Cortex of kidney (tissue), 1 donor: Measurements from ENCODE around the gene EPN3.

ENCODE experiments used
- DNase-seq: peaks from one replicate; lab custom pipeline; 2025; lab: John Stamatoyannopoulos, UW

EPN3 gene

DNA sequence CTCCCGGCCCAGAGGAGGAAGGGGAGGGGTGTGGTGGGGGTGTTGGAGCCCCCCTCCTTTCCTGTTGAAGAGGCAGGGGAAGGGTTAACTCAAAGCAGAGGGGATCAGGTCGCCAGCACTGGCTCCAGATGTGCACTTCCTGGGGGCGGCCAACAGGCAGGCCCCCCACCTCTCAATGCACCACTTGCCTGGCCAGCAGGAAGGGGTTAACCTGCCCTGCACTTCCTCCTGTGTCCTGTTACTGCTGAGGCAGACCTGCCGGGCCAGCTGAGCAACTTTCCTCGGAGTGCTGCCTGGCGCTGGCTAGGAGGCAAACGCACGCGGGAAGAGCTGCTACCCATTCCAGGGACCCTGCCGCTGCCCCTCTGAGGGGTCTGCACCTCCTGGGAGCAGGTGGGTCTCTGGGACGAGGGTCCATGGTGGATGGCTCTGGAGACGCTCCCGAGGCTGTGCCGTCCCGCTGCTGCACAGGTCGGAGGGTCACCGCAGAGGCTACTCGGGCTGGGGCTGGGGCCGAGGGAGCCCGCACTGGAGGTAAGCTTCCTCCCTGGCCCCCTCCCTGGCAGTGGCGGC lies at the start of gene EPN3:
TSS of gene EPN3 (plus strand) at position 284 of the 573 bp plus-strand sequence. CDS start 3,822 bp downstream, outside the sequence.
- no peak for DNase-seq

DNA sequence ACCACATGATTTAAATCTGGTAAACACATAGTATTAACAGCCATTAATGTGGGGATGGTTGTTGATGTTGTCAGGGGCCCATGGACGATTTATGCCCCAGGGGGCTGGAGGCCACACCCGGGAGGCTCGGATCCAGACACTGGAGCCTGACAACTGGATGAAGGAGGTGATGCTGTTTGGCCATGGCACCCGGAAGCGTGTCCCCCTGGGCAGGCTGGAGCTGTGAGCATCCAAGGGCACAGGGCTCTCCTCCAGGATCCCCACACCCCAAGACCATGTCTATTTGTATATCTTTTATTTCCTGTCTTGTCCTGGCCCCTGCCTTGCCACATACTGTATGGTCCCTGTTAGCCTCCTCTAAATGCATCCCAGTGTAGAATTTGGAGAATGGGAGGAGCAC lies 49.3 kb upstream of the EPN3 start:
- DNase-seq = no peak

DNA sequence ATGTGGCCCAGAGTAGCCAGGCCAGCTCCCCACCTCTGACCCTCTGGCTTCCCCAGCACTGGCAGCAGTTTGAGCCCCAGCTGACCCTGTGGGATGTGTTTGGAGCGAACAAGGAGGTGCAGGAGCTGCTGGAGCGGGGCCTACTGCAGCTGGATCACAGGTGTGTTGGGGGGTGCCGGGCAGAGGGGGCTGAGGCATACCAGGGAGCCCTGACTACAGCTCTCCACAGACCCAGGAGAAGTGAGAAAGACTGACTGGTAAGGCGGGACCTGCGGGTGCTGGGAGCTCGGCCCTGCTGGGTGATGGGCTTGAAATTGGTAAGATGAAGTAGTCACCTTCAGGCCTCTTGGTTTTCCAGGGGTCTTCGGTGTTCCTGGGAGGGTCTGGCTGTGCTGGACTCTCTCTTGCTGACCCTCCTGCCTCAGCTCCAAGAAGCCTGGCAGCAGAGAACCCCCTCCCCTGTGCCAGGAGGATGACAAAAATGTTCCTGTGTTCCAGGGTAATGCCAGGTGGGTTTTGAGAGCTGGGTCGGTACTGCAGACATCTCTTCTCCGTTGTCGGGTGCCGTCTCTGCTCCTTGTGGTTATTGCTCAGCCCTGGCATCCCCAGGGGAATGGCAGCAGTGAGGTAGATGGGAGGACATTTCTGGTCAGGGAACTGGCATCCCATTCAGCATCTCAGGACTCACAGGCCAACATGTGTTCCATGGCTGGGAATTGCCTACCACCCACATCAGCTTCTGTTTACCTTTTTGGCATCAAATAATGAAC lies 48.0 kb upstream of the EPN3 start:
- DNase-seq = no peak

DNA sequence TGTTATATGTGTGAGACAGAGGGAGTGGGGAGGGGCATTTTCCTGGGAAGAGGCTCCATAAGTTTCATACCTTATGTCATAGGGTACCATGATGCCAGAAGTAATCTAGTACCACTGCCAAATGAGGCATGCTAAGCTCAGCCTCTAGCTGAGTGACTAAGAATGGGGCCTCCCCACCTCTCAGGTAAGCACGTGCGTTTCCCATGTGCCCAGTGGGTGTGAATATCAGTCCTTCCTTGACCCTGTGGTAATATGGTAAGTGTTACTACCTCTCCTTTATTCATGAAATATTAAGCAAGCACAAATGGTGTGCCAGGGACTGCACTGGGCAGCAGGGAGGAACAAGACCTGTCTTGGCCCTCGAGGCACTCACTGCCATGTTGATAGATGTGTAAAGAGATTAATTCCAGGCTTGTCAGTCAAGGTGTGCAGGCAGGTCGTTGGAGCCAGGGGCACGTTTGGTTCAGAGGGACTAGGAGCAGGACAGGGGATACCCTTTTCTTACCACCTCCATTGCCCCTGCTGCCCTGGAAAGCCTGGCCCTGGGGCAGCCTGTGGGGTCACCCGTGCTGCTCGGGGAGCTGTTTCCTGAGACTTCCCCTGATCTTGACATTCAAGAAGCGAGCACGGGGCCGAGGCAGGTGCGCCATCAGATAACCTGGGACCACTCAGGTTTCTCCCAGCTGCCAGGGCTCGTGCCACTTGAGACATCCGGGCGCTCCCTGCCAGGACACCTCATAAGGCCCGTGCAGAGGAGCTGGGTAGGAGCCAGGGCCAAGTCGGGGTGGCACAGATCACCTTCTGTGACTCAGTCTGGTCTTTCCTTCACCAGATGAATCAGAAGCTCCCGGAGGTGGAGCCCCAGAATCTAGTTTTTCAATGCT lies 45.1 kb upstream of the EPN3 start:
- no peak for DNase-seq

DNA sequence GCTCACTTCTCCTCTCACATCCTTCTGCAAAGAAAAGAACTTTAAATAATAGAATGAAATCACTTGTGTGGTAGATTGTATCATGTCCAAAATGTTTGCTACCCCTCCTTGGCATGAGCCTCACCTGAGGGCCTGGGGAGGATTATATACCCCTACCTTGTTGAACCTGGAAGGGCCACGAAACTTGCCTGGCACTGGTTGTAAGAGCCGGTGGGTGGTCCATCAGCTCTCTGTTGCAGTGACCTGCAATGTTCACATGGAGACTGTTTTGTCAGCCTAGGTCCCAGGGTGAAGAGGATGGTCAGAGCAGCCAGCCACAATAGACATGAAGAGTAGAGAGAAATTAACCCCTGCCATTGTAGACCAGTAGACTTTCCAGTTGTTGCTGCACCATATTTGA lies 43.7 kb upstream of the EPN3 start:
- DNase-seq = no peak

DNA sequence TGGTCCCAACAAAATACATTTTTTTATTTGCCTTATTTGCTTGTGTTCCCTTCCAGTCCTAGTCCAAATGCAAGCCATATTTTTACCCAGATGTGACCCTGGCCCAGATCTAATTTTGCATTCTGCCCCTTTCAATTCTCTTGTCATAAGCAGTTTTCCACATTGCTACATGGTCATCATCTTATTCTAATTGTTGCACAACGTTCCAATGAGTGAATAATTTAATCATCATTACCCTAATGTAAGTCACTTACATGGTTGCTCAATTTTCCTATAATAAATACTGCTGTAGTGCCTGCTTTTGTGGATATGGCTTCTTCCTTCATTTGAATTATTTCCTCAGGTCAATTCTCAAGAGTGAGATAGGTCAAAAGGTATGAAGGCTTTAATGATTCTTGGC lies 41.0 kb upstream of the EPN3 start:
- DNase-seq = no peak

DNA sequence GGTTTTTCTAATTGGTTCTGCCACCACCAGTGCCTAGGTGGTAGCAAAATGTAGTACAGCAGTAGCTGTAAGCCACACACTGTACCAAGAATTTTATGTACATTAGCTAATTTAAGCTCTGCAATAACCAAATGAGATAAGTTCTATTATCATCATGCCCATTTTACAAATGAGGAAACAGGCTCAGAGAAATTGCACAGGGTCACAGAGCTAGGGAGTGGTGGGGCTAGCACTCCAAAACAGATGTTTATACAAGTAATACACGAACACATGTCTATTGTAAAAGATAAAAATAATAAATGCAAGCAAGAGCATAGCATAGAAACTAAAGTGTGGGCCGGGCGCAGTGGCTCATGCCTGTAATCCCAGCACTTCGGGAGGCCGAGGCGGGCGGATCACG lies 40.3 kb upstream of the EPN3 start:
- DNase-seq = no peak

DNA sequence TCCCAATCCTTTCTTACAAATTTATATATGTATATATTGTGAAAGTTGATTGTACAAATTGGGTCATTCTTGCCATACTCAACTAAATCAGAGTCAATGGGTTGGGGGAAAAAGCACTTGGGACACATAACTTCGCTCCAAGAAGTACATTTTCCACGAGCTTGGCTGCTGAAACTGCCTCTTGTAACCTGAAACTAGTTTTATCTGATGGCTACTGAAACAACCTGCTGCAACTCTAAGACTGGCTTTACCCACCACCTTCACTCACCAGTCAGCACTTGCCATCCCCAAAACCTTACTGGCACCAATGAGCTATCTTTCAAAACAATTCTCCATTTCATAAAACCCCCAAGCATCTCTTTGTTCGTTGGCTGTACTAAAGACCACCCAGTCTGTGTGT lies 38.8 kb upstream of the EPN3 start:
- DNase-seq = no peak

DNA sequence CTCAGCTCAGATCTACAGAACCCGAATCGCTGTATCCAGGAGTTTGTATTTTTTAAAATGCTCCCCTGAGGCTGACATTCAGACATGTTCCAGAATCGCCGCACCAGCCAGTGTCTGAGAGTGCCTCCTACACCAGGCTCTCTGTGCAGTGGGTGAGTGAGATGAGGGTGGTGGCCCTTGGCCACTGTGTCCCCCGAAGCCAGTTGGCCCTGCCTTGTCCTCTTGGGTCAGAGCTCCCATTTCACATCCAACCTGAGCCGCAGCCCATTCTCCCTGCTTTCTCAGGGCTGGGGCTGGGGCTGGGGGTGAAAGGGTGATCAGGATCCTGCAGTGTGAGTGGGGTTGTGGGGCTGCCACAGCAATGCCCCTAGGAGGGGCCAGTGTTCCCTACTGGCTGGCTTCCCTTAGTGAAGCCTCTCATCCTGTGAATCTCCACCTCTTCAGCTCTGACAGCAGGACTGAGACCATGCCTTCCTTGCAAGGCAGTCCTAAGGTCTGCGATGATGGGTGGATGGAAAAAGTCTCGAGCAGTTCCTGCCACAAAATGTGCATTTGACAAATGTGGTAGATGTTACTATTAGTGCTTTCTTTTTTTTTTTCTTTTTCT lies 37.2 kb upstream of the EPN3 start:
- no peak for DNase-seq

DNA sequence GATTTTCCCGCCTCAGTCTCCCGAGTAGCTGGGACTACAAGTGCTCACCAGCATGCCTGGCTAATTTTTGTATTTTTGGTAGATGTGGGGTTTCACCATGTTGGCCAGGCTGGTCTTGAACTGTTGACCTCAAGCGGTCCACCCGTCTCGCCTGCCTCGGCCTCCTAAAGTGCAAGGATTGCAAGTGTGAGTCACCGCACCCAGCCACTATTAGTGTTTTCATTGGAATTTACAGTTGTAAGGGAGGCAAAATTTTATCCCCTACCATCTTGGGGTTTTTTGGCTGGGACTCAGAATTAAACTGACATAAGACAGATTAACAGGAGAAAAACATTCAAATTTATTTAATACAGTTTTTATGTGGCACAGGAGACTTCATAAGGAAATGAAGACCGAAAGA lies 36.6 kb upstream of the EPN3 start:
- no peak for DNase-seq

DNA sequence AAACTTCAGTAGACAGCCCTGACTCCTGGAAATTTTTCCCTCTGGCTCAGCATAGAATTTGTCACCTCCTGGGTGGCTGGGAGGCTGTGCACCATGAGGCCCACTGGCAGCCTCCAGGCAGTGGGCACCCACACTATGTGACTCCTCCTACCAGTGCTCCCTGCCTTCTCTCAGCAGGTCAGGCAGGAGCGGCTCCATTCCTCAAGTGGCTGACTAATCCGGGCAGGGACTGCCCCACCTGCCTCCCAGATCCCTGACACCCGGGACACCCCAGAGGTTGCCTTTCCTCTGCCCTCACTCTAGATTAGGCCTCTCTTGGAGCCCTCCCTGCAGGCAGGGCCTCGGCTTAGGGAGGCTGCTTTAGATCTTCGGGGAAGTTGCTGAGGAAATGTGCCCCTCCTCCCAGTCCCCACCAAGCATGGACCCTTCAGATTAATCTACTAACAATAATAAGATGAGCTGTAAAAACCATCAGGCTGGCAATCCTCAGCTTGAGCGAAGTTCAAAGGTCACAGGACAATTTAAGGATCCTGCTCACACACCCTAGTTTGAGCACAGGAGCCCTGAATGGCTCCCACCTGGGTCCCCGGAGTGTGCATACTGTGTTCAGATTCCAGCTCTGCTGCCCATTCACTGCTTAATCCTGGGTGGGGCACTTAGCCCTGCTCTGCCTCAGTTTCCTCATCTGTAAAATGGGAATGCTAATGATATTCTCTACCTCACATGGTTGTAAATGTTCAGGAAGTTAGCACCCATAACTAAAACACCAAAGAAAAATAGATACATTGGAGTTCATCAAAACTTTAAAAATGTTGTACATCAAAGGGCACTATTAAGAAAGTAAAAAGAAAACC lies 34.3 kb upstream of the EPN3 start:
- DNase-seq = no peak

DNA sequence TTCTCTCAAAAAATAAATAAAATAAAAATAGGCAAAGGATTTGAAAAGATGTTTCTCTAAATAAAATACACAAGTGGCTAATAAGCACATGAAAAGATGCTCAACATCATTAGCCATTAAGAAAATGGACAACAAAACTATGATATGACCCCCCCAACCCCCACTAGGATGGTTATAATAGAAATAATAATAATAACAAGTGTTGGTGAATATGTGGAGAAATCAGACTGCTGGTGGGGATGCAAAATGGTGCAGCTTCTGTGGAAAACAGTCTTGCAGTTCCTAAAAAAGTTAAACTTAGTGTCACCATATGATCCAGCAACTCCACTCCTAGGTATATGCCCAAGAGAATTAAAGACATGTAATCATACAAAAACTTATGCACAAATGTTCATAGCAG lies 33.3 kb upstream of the EPN3 start:
- DNase-seq = no peak

DNA sequence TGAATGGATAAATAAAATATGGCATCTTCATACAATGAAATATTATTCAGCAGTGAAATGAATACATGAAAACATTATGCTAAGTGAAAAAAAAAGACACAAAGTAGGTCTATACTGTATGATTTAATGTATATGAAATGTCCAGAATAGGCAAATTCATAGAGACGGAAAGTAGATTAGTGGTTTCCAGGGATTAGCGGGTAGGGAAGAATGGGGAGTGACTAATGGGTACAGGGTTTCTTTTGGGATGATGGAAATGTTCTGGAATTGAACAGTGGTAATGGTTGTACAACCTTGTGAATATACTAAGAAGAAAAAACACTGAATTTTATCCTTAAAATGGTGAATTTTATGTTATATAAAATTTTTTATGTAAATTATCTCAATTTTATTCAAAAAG lies 32.8 kb upstream of the EPN3 start:
- DNase-seq = no peak

DNA sequence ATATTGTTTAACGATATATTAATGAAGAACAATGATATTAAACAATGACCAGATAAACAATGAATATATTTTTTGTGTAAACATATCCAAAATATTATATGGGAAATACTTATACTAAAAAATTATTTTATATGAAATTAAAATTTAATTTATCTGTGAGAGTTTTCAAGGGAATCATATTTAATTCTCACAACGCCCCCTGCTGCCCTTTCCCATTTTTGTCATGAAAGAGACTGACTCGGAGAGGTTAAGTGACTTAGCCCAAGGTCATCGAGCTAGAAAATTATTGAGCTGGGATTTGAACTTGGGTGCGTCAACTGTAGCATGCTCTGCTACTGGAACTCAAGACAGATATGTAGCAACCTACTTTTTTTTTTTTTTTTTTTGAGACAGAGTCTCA lies 31.5 kb upstream of the EPN3 start:
- no peak for DNase-seq

DNA sequence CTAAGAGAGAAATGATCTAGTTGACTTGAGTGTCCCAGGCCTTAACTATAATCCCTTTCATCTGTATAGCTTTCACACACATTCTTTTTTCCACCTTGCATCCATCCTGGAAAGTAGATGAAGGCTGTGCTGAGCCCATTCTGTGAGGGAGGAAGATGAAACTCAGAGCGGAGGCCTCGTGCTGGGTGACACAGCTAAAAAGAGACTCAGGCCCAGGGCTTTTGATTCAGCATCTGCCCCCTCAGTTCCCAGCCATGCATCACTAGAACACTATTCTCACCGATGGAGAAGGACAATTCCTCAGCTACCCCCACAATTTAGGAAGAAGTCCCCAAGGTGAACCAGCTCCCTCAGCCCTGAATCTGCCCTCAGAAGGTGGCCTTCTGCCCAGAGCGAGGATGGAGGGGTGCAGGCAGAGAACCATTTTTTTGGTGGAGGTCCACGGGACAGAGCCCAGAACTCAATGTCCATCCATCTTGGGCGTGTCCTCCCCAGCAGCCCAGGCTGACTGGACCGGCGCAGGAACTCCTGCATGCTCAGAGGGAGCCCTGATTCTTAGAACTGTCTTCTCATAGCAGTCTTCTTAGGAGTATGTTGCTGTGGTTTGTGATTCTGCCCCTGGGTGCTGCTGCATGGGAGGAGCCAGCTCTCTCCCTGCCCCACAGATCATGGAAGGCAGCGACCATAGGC lies 30.1 kb upstream of the EPN3 start:
- DNase-seq = no peak

DNA sequence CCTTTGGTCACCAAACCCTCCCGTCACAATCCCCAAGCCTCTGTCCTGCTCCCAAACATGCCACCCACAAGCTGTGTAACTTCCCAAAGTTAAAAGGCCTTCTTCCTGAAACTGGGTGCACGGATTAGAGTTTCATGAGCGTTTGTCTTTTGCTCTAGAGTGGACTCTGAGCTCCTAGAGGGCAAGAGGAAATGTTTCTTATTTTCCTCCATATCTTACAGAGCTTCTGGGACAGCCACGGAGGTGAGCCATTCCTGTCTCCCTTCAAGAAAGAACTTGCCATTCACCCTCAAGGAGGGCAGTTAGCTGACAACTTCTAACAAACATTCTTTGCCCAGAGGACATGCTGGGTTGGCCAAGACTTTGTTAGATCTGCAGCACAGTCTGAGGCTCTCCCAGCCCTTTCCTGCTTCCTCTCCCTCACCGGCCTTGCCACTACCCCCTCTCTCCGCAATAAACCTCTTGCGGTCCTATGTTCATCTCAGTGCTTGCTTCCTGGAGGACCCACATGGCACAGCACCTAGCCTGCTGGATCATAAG lies 26.9 kb upstream of the EPN3 start:
- DNase-seq = no peak

DNA sequence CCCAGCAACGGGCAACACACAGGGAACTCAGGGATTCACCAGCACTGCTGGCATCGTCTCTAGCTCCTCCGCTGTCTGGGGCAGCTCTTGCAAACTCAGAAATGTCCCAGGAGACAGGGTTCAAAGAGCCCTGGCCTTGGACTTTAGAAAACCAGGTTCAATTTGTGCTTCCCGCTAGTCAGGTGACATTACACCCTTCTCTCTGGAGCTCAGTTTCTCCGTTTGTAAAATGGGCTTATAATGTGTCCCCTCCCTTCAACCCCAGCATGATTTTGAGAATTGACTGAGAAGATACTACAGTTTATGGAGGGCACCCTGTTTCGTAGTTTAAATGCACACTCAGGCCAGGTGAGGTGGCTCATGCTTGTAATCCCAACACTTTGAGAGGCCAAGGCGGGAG lies 26.2 kb upstream of the EPN3 start:
- DNase-seq = no peak

DNA sequence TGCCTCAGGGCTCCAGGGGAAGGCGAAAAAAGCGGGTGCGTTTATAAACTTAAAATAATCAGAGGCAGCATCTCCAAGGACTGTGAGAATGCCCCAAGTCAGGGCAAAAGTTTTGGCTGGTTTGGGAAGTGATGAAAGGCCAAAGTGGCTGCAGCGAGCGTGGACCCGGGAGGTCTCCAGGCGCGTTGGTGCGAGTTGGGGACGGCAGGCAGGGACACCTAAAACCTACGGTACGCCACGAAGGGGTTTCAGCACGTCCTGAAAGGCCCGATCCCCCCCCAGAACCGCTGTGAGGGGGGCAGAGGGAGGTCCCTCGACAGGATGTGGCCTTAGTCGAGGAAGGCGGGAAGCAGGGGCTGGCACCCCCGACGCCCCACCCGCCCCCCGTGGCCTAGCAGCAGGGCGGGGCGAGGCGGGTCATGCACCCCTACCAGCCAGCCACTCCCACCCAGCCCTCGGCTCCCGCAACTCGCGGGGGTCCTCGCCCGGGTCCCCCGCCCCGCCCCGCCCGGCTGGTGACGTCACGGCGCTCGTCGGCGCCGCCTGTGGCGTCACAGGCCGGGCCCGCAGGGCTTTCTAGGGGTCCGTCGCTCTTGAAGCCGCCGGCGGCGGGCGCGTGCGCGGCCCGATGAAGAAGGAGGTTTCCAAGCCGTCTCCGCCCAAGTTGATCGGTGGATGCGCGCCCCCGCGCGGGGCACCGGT lies 24.5 kb upstream of the EPN3 start, which contains the start of gene MYCBPAP:
TSS of gene MYCBPAP (plus strand) at position 569 of the 702 bp plus-strand sequence. CDS start 236 bp downstream, outside the sequence.
- no peak for DNase-seq

DNA sequence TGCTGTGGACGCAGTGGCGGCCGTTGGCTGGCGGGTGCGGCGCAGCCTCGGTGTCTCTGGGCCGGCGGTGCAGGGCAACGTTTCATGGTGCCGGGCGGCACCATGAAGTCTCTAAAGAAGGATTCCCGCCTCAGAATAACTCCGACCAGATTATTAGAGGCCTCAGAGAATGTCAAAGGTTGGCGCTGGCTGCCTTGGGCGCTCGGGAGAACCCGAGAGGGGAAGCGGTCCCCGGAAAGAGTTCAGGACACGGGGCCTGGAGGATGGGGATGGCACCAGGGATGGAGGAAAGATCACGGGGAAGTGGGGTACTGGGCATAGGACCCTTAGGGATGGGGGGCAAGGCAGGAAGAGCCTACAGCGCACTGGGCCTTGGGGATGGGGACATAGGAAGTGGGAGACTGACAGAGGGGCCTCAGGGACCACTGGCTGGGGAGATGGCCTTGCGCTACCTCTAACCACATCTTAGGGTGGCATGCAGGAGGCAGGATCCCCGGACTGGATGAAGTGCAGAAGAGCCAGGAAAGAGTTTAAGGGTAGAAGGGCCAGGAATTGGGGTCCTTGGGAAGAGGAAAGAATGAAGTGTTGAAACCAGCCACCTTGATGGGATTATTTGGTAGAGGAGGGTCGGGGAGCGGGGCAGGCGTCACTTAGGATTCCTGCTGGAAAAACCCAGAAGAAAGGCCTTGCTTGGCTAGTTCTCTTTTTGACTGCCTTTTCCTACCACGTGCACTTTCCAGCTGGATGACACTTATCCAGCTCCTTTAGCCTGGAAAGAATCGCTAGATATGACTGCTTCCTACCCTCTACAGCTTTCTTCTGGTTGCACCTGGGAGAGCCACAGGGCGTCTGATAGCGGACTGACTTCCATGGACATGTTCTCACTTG lies 23.7 kb upstream of the EPN3 start:
- DNase-seq = no peak
